IgD-negative memory B cell (primary cell): Measurements from ENCODE around the gene INCA1. TPM values are rescaled to one million over a fixed set of nuclear protein-coding genes. Genes with fewer than 3 reads are reported as not detected.
A peak's percentile ranks its signal among the peaks of the same experiment; 100 is the strongest.

ENCODE experiments used
- H3K27ac Mint-ChIP-seq, 3 donors: one replicate each; pipeline ENCODE4 v1.8.0; 2020 to 2022; ENCODE audit warnings: mild to moderate bottlenecking in 3 of 3, mixed read lengths in 3 of 3, moderate library complexity in 1 of 3
- H3K27me3 Mint-ChIP-seq: one replicate; pipeline ENCODE4 v1.8.0; 2021; ENCODE audit warnings: mixed read lengths
- H3K36me3 Mint-ChIP-seq: one replicate; pipeline ENCODE4 v1.8.0; 2020; ENCODE audit warnings: mild to moderate bottlenecking, mixed read lengths
- H3K4me1 Mint-ChIP-seq, 3 donors: one replicate each; pipeline ENCODE4 v1.8.0; 2020 to 2022; ENCODE audit warnings: mixed read lengths in 3 of 3, mild to moderate bottlenecking in 1 of 3
- H3K4me3 Mint-ChIP-seq, 4 donors: one replicate each; pipeline ENCODE4 v1.8.0; 2020 to 2022; ENCODE audit warnings: mild to moderate bottlenecking in 4 of 4, mixed read lengths in 4 of 4, moderate library complexity in 3 of 4
- H3K9me3 Mint-ChIP-seq, 3 donors: one replicate each; pipeline ENCODE4 v1.8.0; 2020 to 2021; ENCODE audit warnings: mixed read lengths in 3 of 3, mild to moderate bottlenecking in 1 of 3
- polyA plus RNA-seq: library from polyadenylated mRNA; unstranded; fragments of 300-500 nt; fragmentation: Illumina TruSeq; gene quantifications from one replicate; pipeline ENCODE4 v1.2.3, GENCODE V29; 2021

The INCA1 gene
- polyA plus RNA-seq, 1 donor from 2014 or later, result 0.36 TPM

DNA sequence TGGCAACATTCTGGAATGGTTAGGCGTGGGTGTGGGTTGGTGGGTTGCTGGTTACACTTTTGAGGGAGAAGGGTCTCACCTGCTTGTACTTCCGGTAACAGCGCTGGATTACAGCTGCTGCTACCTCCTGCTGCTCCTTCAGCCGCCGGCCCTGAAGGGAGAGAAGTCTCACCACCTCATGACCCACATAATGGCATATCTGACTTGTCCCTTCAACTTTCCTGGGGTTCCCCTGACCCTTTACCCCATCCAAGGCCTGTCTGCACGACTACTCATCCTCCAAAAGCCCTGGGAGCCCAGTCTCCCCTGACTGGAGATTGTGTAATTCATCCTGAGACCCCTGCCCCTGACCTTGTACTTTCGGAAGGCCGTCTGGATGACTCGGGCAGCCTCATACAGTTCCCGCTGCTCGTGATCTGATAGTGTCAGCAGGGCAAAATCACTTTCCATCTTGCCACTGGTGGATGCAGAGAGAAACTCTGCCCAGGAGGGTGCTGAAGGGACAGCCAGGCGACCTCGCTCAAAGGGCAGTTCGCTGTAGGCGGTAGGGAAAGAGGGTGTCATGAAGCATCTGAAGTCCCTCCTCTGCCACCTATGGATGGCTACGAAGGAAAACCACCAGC lies 27.7 kb downstream of the INCA1 start:
- Mint-ChIP-seq H3K36me3 (peaks cover 3% of the 10 kb centered on the region), H3K4me3 (peak overlapping the region in 3 of 4 donors; percentile 48 to 81 (median 54)), H3K27me3 (no peaks in the 10 kb centered on the region), H3K4me1 (peaks cover 5 to 22% (median 6%) of the 10 kb centered on the region in 3 donors), H3K27ac (peak overlapping the region in 2 of 3 donors; percentile 36 to 67), H3K9me3 (no peaks in the 10 kb centered on the region)

DNA sequence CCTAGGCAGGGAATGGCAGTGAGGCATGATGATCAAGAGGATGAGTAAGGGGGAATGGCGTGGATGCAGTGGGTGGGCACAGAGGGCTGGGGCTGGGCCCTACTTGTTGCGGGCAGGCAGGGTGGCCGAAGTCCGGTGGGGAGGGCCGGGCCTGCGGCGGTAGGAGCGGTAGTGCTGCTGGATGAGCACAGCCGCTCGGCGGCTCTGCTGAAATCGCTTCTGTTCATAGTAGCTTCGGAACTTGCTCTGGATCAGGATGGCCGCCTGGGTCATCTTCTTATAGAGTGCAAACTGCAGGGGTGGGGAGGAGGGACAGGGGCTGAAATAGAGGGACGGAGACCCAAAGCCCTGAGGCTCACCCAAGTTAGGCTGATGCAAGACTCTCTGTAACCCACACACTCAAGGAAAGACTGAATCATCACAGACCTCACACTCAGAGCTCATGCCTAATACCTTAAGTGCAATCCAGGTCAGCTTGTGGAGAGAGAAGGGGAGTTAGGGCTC lies 28.2 kb downstream of the INCA1 start:
- H3K9me3 Mint-ChIP-seq, result no peaks in the 10 kb centered on the region
- H3K27ac Mint-ChIP-seq, result peak overlapping the region in 1 of 3 donors; percentile 36
- peaks cover 5 to 22% (median 6%) of the 10 kb centered on the region in 3 donors for H3K4me1 Mint-ChIP-seq
- peak overlapping the region in 2 of 4 donors; percentile 48 to 54 for H3K4me3 Mint-ChIP-seq
- H3K36me3 Mint-ChIP-seq, result peaks cover 3% of the 10 kb centered on the region
- no peaks in the 10 kb centered on the region for H3K27me3 Mint-ChIP-seq

- no peak overlapping the region for H3K27ac Mint-ChIP-seq
- H3K36me3 Mint-ChIP-seq, result peaks cover 3% of the 10 kb centered on the region
Observed at GRCh38 chr17:4968486-4969046, 28.8 kb downstream of the INCA1 start.

GRCh38 chr17:4967539-4968485 lies 29.5 kb downstream of the INCA1 start, which contains the start of gene SPAG7:
Gene SPAG7 (minus strand): TSS chr17:4967817. CDS start chr17:4967804, 13 bp downstream.
- Mint-ChIP-seq H3K4me1 (peaks cover 6 to 22% (median 7%) of the 10 kb centered on the region in 3 donors), H3K36me3 (peaks cover 3% of the 10 kb centered on the region), H3K27me3 (no peaks in the 10 kb centered on the region), H3K9me3 (no peaks in the 10 kb centered on the region), H3K4me3 (no peak within 1 kb of the TSS), H3K27ac (peak within 1 kb of the TSS in 2 of 3 donors; percentile 23 to 94)

More at GRCh38 chr17:4968486-4969046, 28.8 kb downstream of the INCA1 start:
- Mint-ChIP-seq H3K4me3 (peak overlapping the region in 1 of 4 donors; percentile 54), H3K9me3 (no peaks in the 10 kb centered on the region), H3K27me3 (no peaks in the 10 kb centered on the region), H3K4me1 (peaks cover 5 to 22% (median 6%) of the 10 kb centered on the region in 3 donors)

- Mint-ChIP-seq H3K27me3 (no peaks in the 10 kb centered on the region), H3K4me3 (no peak overlapping the region), H3K36me3 (peaks cover 3% of the 10 kb centered on the region), H3K27ac (peak overlapping the region in 1 of 3 donors; percentile 23), H3K9me3 (no peaks in the 10 kb centered on the region), H3K4me1 (peaks cover 6 to 22% (median 7%) of the 10 kb centered on the region in 3 donors)
Observed at GRCh38 chr17:4966844-4967538, 30.3 kb downstream of the INCA1 start.

DNA sequence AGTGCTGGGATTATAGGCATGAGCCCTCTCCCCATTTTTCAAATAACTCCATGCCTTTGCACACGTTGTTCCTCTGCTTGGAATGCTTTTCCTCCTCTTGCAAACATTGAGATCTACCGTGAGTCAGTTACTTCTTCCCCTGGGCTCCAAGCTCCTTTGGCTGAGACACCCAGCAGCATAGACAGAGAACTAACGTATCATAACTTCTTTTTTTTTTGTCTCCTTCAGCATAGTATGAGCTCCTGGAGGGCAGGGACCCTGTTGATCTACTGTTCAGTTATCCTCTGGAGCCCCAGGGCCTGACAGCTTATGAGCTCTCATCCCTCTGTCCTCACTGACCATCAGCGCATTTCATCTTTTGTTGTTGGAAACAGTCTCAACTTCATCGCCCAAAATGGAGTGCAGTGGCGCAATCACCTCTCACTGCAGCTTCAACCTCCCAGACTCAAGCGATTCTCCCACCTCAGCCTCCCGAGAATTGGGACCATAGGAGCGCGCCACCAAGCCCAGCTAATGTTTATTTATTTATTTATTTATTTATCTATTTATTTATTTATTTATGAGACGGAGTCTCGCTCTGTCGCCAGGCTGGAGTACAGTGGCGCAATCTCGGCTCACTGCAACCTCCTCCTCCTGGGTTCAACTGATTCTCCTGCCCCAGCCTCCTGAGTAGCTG lies 31.9 kb downstream of the INCA1 start:
- Mint-ChIP-seq H3K36me3 (peaks cover 5% of the 10 kb centered on the region), H3K4me1 (peaks cover 6 to 20% (median 9%) of the 10 kb centered on the region in 3 donors), H3K4me3 (peak overlapping the region in 3 of 4 donors; percentile 34 to 80 (median 49)), H3K27ac (peak overlapping the region in 1 of 3 donors; percentile 33), H3K27me3 (no peaks in the 10 kb centered on the region), H3K9me3 (no peaks in the 10 kb centered on the region)

DNA sequence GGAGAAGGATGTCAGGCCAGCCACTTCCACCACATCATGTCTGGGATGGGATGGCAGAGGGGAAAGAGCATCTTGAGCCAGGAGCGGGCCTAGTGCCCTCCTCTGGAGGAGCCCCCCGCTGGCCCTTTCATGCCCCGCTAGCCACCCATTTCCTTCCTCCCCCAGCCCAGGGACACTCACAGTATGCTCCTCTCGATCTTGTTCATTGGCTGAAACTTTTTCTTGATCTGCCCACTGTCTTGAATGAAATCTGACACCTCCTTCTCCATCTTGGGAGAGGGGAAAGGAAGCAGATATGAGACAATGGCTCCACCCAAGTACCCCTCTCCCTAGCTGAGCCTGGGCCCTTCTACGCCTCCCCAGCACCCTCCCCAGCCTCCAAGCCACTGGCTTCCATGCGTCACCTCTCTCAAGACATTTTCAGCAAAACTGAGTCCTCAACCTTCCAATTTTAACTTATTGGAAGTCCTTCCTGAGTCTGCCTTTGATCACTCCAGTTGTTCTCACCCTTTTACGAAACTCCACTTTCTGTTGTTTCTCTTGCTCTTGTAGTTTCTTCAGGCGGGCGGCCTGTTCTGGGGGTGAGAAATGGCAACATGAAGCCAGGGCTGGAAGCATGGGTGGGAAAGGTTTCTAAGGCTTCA lies 36.9 kb downstream of the INCA1 start:
- no peaks in the 10 kb centered on the region for H3K27me3 Mint-ChIP-seq
- peak overlapping the region in 1 of 4 donors; percentile 9 for H3K4me3 Mint-ChIP-seq
- H3K27ac Mint-ChIP-seq, result no peak overlapping the region
- H3K9me3 Mint-ChIP-seq, result no peaks in the 10 kb centered on the region
- peaks cover 0 to 8% (median 3%) of the 10 kb centered on the region in 3 donors for H3K4me1 Mint-ChIP-seq
- H3K36me3 Mint-ChIP-seq, result peaks cover 5% of the 10 kb centered on the region

- no peaks in the 10 kb centered on the region for H3K9me3 Mint-ChIP-seq
- peak overlapping the region in 1 of 4 donors; percentile 9 for H3K4me3 Mint-ChIP-seq
- peak overlapping the region in 1 of 3 donors; percentile 25 for H3K27ac Mint-ChIP-seq
Observed at GRCh38 chr17:4959261-4959965, 37.9 kb downstream of the INCA1 start.

GRCh38 chr17:4958102-4958501 lies 39.2 kb downstream of the INCA1 start:
- Mint-ChIP-seq H3K4me1 (peaks cover 0 to 6% (median 0%) of the 10 kb centered on the region in 3 donors), H3K36me3 (peaks cover 2% of the 10 kb centered on the region), H3K9me3 (no peaks in the 10 kb centered on the region), H3K4me3 (no peak overlapping the region), H3K27me3 (no peaks in the 10 kb centered on the region), H3K27ac (no peak overlapping the region)

More at GRCh38 chr17:4959261-4959965, 37.9 kb downstream of the INCA1 start:
- Mint-ChIP-seq H3K36me3 (peaks cover 2% of the 10 kb centered on the region), H3K27me3 (no peaks in the 10 kb centered on the region), H3K4me1 (peaks cover 0 to 6% (median 0%) of the 10 kb centered on the region in 3 donors)

DNA sequence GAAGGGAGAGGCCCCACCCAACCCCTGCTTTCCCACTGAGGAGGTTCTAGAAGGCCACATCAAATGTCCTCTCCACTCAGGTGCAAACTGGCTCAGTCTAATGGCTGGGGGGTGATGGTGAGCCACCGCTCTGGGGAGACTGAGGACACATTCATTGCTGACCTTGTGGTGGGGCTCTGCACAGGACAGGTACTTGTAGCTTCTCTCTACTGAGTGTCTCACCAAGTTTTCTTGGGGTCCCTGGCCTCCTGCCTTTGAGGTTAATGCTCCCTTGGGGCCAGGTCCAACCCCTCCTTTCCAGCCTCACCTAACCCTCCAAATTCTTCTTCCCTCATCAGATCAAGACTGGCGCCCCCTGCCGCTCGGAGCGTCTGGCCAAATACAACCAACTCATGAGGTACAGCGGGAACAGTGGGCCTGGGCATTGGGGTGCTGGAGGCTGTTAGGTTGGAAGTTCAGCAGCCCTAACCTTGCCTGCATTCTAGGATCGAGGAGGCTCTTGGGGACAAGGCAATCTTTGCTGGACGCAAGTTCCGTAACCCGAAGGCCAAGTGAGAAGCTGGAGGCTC lies 40.7 kb downstream of the INCA1 start:
- Mint-ChIP-seq H3K4me1 (peaks cover 0 to 5% (median 0%) of the 10 kb centered on the region in 3 donors), H3K9me3 (no peaks in the 10 kb centered on the region), H3K27ac (no peak overlapping the region), H3K4me3 (no peak overlapping the region), H3K36me3 (no peaks in the 10 kb centered on the region), H3K27me3 (no peaks in the 10 kb centered on the region)

DNA sequence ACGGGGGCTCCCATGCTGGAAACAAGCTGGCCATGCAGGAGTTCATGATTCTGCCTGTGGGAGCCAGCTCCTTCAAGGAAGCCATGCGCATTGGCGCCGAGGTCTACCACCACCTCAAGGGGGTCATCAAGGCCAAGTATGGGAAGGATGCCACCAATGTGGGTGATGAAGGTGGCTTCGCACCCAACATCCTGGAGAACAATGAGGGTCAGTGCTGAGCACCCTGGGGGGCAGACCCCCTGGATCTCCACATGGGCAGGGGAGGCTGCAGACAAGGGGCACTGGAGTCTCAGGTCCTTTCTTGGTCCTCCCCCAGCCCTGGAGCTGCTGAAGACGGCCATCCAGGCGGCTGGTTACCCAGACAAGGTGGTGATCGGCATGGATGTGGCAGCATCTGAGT lies 42.2 kb downstream of the INCA1 start:
- no peaks in the 10 kb centered on the region for H3K36me3 Mint-ChIP-seq

GRCh38 chr17:4953451-4953961 lies 43.8 kb downstream of the INCA1 start:
- H3K27me3 Mint-ChIP-seq, result no peaks in the 10 kb centered on the region
- H3K27ac Mint-ChIP-seq, result peak overlapping the region in 2 of 3 donors; percentile 62 to 67
- peak overlapping the region in 1 of 4 donors; percentile 63 for H3K4me3 Mint-ChIP-seq
- no peaks in the 10 kb centered on the region for H3K9me3 Mint-ChIP-seq
- no peaks in the 10 kb centered on the region for H3K36me3 Mint-ChIP-seq
- peaks cover 0 to 9% (median 2%) of the 10 kb centered on the region in 3 donors for H3K4me1 Mint-ChIP-seq

More for the DNA sequence above, 42.2 kb downstream of the INCA1 start:
- H3K27ac Mint-ChIP-seq, result no peak overlapping the region
- H3K4me3 Mint-ChIP-seq, result no peak overlapping the region
- no peaks in the 10 kb centered on the region for H3K9me3 Mint-ChIP-seq
- H3K4me1 Mint-ChIP-seq, result peaks cover 0 to 9% (median 2%) of the 10 kb centered on the region in 3 donors
- no peaks in the 10 kb centered on the region for H3K27me3 Mint-ChIP-seq
